ENCODE results near the gene CCDC43. TPM values are rescaled to one million over a fixed set of nuclear protein-coding genes. Genes with fewer than 3 reads are reported as not detected.
"Not testable (repeated sequence)": the region's sequence is repeated elsewhere in the genome, so short reads cannot be mapped to it uniquely, and the experiment has no call there.

Gene CCDC43
- total and polyA plus RNA-seq, 9 of the 15 experiments (the other 6 are each of a cell fraction or from before 2014, with no cell fraction given): 11.7 to 42.3 (median 25.9) TPM

GRCh38 chr17:44636562-44636961, 53.0 kb downstream of the CCDC43 start (continued):
- peak; percentile 64; the same call in 1 of the 2 replicates for TF ChIP-seq REST (IDR thresholded peaks at IDR 0.05; ENCODE audit: borderline replicate concordance)
- TF ChIP-seq REST (CRISPR knock-in tag; IDR thresholded peaks at IDR 0.05; ENCODE audit: low read depth): no peak
- TF ChIP-seq TBL1XR1 (IDR thresholded peaks at IDR 0.05; ENCODE audit: low read length in 2 of 2): no peak
- TF ChIP-seq SMC3 (conservative IDR thresholded peaks at IDR 0.05; ENCODE audit: insufficient read depth, low read depth, low read length): 0 out of 2 replicates have a peak, but pooled peaks have one; percentile 26
- TF ChIP-seq TSC22D4 (tag; IDR thresholded peaks at IDR 0.05): no peak
- TF ChIP-seq GTF2A2 (tag; IDR thresholded peaks at IDR 0.05): no peak
- TF ChIP-seq IFI16 (CRISPR knock-in tag; IDR thresholded peaks at IDR 0.05): no peak
- TF ChIP-seq CEBPB (tag; IDR thresholded peaks at IDR 0.05): peak; percentile 87
- no peak for TF ChIP-seq XRCC5 (IDR thresholded peaks at IDR 0.05; ENCODE audit: low read depth, low read length)

GRCh38 chr17:44634401-44634800, 55.2 kb downstream of the CCDC43 start:
- H3K4me3 ChIP-seq; in situ Hi-C loops (cut with MboI); H3K9ac ChIP-seq (ENCODE audit: insufficient read depth in 1 of 2, low read depth in 2 of 2, low read length in 2 of 2); H3K9me1 ChIP-seq (ENCODE audit: control insufficient read depth, insufficient read depth, low read length); H3K4me2 ChIP-seq (ENCODE audit: insufficient read depth, low read length); H3K36me3 ChIP-seq (ENCODE audit: control insufficient read depth, insufficient read depth, low read length); H3K4me1 ChIP-seq (replicated peaks in 1 of 2; ENCODE audit: control insufficient read depth in 2 of 2, insufficient read depth in 2 of 2, low read length in 2 of 2); H3K79me2 ChIP-seq (ENCODE audit: control insufficient read depth, insufficient read depth, low read length); H3K27ac ChIP-seq (ENCODE audit: extremely low read depth, low read depth, low read length); FAIRE-seq; DNase-seq (ENCODE audit: extremely low read depth in 1 of 4, low spot score in 3 of 4); intact Hi-C loops (cut with micrococcal nuclease); ATAC-seq; H2AFZ ChIP-seq (ENCODE audit: low read depth, low read length); BruUV-seq (replicated peaks); H4K20me1 ChIP-seq (replicated peaks; ENCODE audit: control insufficient read depth, insufficient read depth, low read length); H3K9me3 ChIP-seq (replicated peaks; ENCODE audit: control insufficient read depth, insufficient read depth, low read depth, low read length): not testable (repeated sequence)
- peaks cover 3 to 18% of the 10 kb centered on the region in 2 experiments; a peak in 3 of 5 replicates for H3K27me3 ChIP-seq (ENCODE audit: control insufficient read depth in 2 of 2, insufficient read depth in 2 of 2, low read length in 2 of 2)
- ChIA-PET POLR2A (interaction anchor here (0.7 kb wide), 1 partner anchor 47 kb away, joined by 3 read pairs; no protein-coding TSS in a partner anchor), CTCF (ENCODE audit: low intra/inter-chr PET ratio) (interaction anchor here (2.7 kb wide), 1 partner anchor 101 kb away, joined by 24 read pairs; no protein-coding TSS in a partner anchor)
- WGBS (ENCODE audit: insufficient coverage, low coverage, missing lambda C conversion rate): 0% methylated on average over 4 of the region's 4 CpGs
